Neural cell (in vitro differentiated cells): ENCODE measurements around the gene UTP20. TPM values are rescaled to one million over a fixed set of nuclear protein-coding genes. Genes with fewer than 3 reads are reported as not detected.
A peak's percentile ranks its signal among the peaks of the same experiment; 100 is the strongest.
"Not testable (repeated sequence)": the region's sequence is repeated elsewhere in the genome, so short reads cannot be mapped to it uniquely, and the experiment has no call there.

Experiments used
- H2AFZ ChIP-seq: fragments of 200-600, 300-800 bp; sonication (generic), shearing (Covaris generic); 2 replicates; pipeline ENCODE4 v1.6.0; 2014; ENCODE audit warnings: low read depth, mild to moderate bottlenecking, antibody characterized with exemption, low read length, moderate library complexity
- H3F3A ChIP-seq: fragments of 200-600 bp; shearing (Covaris generic); 2 replicates; pipeline ENCODE4 v1.6.1; 2016; ENCODE audit warnings: mild to moderate bottlenecking, moderate library complexity, mixed read lengths, antibody characterized with exemption, low read length; ENCODE audit not compliant: insufficient read depth, poor library complexity, severe bottlenecking
- H3K27ac ChIP-seq: fragments of 200-600, 300-800 bp; sonication (generic), shearing (Covaris generic); 2 replicates; pipeline ENCODE4 v1.5.1; 2014; ENCODE audit warnings: mild to moderate bottlenecking, low read length, moderate library complexity
- H3K27me3 ChIP-seq: fragments of 300-800, 200-600 bp; sonication (generic), shearing (Covaris generic); 2 replicates; pipeline ENCODE4 v1.6.0; 2014; ENCODE audit warnings: mild to moderate bottlenecking, low read depth, low read length, moderate library complexity; ENCODE audit not compliant: insufficient read depth
- H3K36me3 ChIP-seq: fragments of 300-800, 200-600 bp; sonication (generic), shearing (Covaris generic); 2 replicates; pipeline ENCODE4 v1.5.1; 2014; ENCODE audit warnings: mild to moderate bottlenecking, antibody characterized with exemption, low read length, moderate library complexity; ENCODE audit not compliant: insufficient read depth
- H3K4me2 ChIP-seq: fragments of 300-800, 200-600 bp; sonication (generic), shearing (Covaris generic); 2 replicates; pipeline ENCODE4 v1.6.0; 2014; ENCODE audit warnings: mild to moderate bottlenecking, low read length
- H3K4me3 ChIP-seq: fragments of 300-800, 200-600 bp; sonication (generic), shearing (Covaris generic); 2 replicates; pipeline ENCODE4 v1.5.1; 2014; ENCODE audit warnings: mild to moderate bottlenecking, low read length, moderate library complexity
- H3K79me2 ChIP-seq: fragments of 200-600 bp; shearing (Covaris generic); replicated peaks from 2 replicates; pipeline ENCODE4 v1.6.0; 2014; ENCODE audit warnings: mild to moderate bottlenecking, low read length, moderate library complexity; ENCODE audit not compliant: insufficient read depth
- H3K9ac ChIP-seq: fragments of 300-800, 200-600 bp; sonication (generic), shearing (Covaris generic); 2 replicates; pipeline ENCODE4 v1.6.1; 2016; ENCODE audit warnings: mild to moderate bottlenecking, low read length, mixed read lengths
- H3K9me2 ChIP-seq: fragments of 200-600 bp; shearing (Covaris generic); 2 replicates; pipeline ENCODE4 v1.6.1; 2016; ENCODE audit warnings: mild to moderate bottlenecking, low read length, mixed read lengths; ENCODE audit not compliant: insufficient read depth
- H3K9me3 ChIP-seq: fragments of 200-600, 300-800 bp; sonication (generic), shearing (Covaris generic); 2 replicates; pipeline ENCODE4 v1.6.1; 2016; ENCODE audit warnings: mild to moderate bottlenecking, mixed run types, low read length, moderate library complexity, mixed read lengths
- H4K20me1 ChIP-seq: fragments of 200-600 bp; shearing (Covaris generic); 2 replicates; pipeline ENCODE4 v1.6.1; 2016; ENCODE audit warnings: mild to moderate bottlenecking, mixed run types; ENCODE audit not compliant: insufficient read depth
- EP300 ChIP-seq: fragments of 450-650 bp; conservative IDR thresholded peaks from 2 replicates; pipeline ENCODE4 v1.6.1; 2014; ENCODE audit warnings: antibody characterized with exemption, mild to moderate bottlenecking, moderate library complexity; ENCODE audit not compliant: poor library complexity, severe bottlenecking
- EZH2 ChIP-seq: fragments of 200-600, 300-800 bp; shearing (Covaris generic), sonication (generic); IDR thresholded peaks from 2 replicates; pipeline ENCODE4 v1.6.1; 2014; ENCODE audit warnings: antibody characterized with exemption, low read length, borderline replicate concordance, mild to moderate bottlenecking; ENCODE audit not compliant: insufficient read depth, poor library complexity, severe bottlenecking
- MXI1 ChIP-seq: fragments of 450-650 bp; conservative IDR thresholded peaks from 2 replicates; pipeline ENCODE4 v1.6.1; 2014; ENCODE audit warnings: antibody characterized with exemption, mild to moderate bottlenecking; ENCODE audit not compliant: poor library complexity, severe bottlenecking
- POLR2AphosphoS5 ChIP-seq: IDR thresholded peaks from 2 replicates; pipeline ENCODE4 v1.6.1; 2012
- RAD21 ChIP-seq: fragments of 450-650 bp; conservative IDR thresholded peaks from 2 replicates; pipeline ENCODE4 v1.6.1; 2014; ENCODE audit warnings: antibody characterized with exemption, mild to moderate bottlenecking, moderate library complexity
- REST ChIP-seq: IDR thresholded peaks from 2 replicates; pipeline ENCODE4 v1.6.1; 2012; ENCODE audit warnings: borderline replicate concordance
- SMC3 ChIP-seq: fragments of 450-650 bp; conservative IDR thresholded peaks from 2 replicates; pipeline ENCODE4 v1.6.1; 2014; ENCODE audit warnings: antibody characterized with exemption, mild to moderate bottlenecking, moderate library complexity; ENCODE audit not compliant: poor library complexity
- TAF1 ChIP-seq: IDR thresholded peaks from 2 replicates; pipeline ENCODE4 v1.6.1; 2012; ENCODE audit warnings: low read depth
- polyA plus RNA-seq: library from polyadenylated mRNA; depleted of rRNA; stranded (reverse); fragments of >200 nt; gene quantifications from 2 replicates; pipeline ENCODE4 v1.2.3, GENCODE V29; 2014
- TF ChIP-seq, protein P1 (sequence below): fragments of 450-650 bp; IDR thresholded peaks from 2 replicates; pipeline ENCODE4 v1.5.1; 2014; ENCODE audit warnings: antibody characterized with exemption, mild to moderate bottlenecking, moderate library complexity; ENCODE audit not compliant: poor library complexity, severe bottlenecking

UTP20 gene
- polyA plus RNA-seq, 1 donor from 2014 or later, result 2.6 TPM

DNA sequence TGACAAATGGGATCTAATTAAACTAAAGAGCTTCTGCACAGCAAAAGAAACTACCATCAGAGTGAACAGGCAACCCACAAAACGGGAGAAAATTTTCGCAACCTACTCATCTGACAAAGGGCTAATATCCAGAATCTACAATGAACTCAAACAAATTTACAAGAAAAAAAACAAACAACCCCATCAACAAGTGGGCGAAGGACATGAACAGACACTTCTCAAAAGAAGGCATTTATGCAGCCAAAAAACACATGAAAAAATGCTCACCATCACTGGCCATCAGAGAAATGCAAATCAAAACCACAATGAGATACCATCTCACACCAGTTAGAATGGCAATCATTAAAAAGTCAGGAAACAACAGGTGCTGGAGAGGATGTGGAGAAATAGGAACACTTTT lies 111.3 kb downstream of the UTP20 start:
- H3K4me2 ChIP-seq, H3K27ac ChIP-seq, H4K20me1 ChIP-seq, H3K9ac ChIP-seq, H3K4me3 ChIP-seq, H3K79me2 ChIP-seq, H2AFZ ChIP-seq, H3K36me3 ChIP-seq, H3K9me2 ChIP-seq, H3K9me3 ChIP-seq, H3K27me3 ChIP-seq, H3F3A ChIP-seq: not testable (repeated sequence)

DNA sequence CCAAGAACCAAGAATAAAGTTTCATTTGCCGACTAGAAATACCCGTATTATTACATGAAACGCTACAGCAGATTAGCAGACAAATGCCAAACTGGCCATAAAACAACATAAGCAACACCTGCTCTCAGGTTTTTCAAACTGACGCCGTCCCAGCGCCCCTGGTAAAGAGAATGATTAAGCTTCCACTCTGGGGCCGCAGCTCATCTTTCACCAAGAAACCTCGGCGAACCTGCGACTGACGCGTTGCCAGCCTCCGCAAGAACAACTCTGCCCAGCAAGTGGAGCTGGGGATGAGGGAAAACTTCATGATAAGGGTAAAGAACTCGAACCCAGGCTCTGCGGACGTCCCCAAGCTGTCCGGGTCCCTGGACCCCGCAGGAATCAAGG lies 127.1 kb downstream of the UTP20 start:
- H3K4me3 ChIP-seq, result peak overlapping the region; percentile 71
- no peaks in the 10 kb centered on the region for H3K9me2 ChIP-seq
- peaks cover 23% of the 10 kb centered on the region for H3K79me2 ChIP-seq
- peak overlapping the region; percentile 88 for H3K27ac ChIP-seq
- H3K4me2 ChIP-seq, result peak overlapping the region; percentile 93
- H3K36me3 ChIP-seq, result no peaks in the 10 kb centered on the region
- no peaks in the 10 kb centered on the region for H3F3A ChIP-seq
- no peaks in the 10 kb centered on the region for H3K27me3 ChIP-seq
- H4K20me1 ChIP-seq, result no peaks in the 10 kb centered on the region
- peak overlapping the region; percentile 98 for H2AFZ ChIP-seq
- H3K9me3 ChIP-seq, result no peaks in the 10 kb centered on the region
- TF ChIP-seq MXI1 (no peak), POLR2AphosphoS5 (no peak), EZH2 (no peak), EP300 (no peak), RAD21 (no peak)
- TF ChIP-seq, protein P1, sequence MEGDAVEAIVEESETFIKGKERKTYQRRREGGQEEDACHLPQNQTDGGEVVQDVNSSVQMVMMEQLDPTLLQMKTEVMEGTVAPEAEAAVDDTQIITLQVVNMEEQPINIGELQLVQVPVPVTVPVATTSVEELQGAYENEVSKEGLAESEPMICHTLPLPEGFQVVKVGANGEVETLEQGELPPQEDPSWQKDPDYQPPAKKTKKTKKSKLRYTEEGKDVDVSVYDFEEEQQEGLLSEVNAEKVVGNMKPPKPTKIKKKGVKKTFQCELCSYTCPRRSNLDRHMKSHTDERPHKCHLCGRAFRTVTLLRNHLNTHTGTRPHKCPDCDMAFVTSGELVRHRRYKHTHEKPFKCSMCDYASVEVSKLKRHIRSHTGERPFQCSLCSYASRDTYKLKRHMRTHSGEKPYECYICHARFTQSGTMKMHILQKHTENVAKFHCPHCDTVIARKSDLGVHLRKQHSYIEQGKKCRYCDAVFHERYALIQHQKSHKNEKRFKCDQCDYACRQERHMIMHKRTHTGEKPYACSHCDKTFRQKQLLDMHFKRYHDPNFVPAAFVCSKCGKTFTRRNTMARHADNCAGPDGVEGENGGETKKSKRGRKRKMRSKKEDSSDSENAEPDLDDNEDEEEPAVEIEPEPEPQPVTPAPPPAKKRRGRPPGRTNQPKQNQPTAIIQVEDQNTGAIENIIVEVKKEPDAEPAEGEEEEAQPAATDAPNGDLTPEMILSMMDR, result no peak
- H3K9ac ChIP-seq, result peak overlapping the region; percentile 79

DNA sequence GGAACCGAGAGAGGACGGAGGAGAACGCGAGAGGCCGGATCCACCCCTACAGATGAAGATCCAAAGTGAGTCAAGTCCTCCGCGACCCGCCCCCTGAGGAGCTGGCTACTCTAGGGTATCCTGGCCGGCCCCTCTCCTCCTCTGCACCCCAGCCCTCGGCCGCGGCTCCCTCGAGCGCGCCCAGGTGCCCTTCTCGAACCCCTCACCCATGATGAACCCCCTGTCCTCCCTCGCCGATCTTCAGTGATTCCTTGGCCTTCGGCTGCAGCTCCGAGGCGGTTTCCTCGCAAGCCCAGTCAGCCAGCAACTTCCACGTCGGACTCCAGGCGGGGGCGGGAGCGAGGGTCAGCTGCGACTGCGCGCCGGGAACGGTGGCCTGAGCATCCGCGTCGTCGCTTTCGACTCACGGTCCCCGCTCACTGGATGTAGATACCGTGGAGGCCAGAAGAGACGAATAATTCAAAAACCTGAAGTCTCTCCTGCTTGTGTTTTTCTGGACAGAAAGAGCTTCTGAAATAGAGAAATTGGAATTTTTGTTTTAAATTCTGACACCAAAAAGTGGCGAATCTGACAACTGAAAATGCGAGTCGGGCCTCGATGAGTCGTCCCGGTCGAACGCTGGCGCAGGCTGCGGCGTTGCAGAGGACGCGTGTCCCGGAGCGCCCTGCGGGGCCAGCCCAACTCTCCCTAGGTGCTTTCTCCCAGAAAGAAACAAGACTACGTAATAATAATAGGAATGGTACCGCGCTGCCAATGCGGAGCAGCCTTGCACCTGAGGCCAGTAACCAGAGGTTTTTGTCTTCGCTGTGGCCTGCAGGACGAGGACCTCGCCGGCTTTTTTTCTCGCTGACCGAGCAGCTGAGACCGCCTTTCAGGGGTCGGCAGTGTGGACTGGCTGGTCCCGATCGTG lies 127.8 kb downstream of the UTP20 start, which contains the start of gene ARL1:
ARL1 (minus strand) TSS at position 337 of the 910 bp plus-strand sequence; CDS start at position 210, 127 bp downstream.
- Histone ChIP-seq H4K20me1 (no peaks in the 10 kb centered on the region), H2AFZ (peak within 1 kb of the TSS; percentile 98), H3K9ac (peak within 1 kb of the TSS; percentile 79), H3K79me2 (peaks cover 21% of the 10 kb centered on the region), H3K4me3 (peak within 1 kb of the TSS; percentile 71), H3F3A (no peaks in the 10 kb centered on the region), H3K9me3 (no peaks in the 10 kb centered on the region), H3K27me3 (no peaks in the 10 kb centered on the region), H3K4me2 (peak within 1 kb of the TSS; percentile 93), H3K27ac (peak within 1 kb of the TSS; percentile 88), H3K36me3 (no peaks in the 10 kb centered on the region), H3K9me2 (no peaks in the 10 kb centered on the region)
- no peak for TF ChIP-seq EZH2
- TF ChIP-seq SMC3, result peak; percentile 13
- TF ChIP-seq MXI1, result peak; percentile 83
- peak; percentile 83 for TF ChIP-seq POLR2AphosphoS5
- peak; percentile 82 for TF ChIP-seq TAF1
- peak; percentile 99 for TF ChIP-seq EP300
- TF ChIP-seq REST, result no peak
- TF ChIP-seq RAD21, result no peak
- TF ChIP-seq, protein P1, result no peak

- H3K9me3 ChIP-seq, H3K4me2 ChIP-seq, H3F3A ChIP-seq, H3K27ac ChIP-seq, H3K27me3 ChIP-seq, H2AFZ ChIP-seq, H3K9me2 ChIP-seq, H4K20me1 ChIP-seq, H3K36me3 ChIP-seq, H3K9ac ChIP-seq, H3K4me3 ChIP-seq: not testable (repeated sequence)
- peaks cover 17% of the 10 kb centered on the region for H3K79me2 ChIP-seq
Observed at GRCh38 chr12:101410169-101410568, 130.3 kb downstream of the UTP20 start.
